ENCODE measurements around the gene DEDD.

The DEDD gene

GRCh38 chr1:161162806-161163205 is 30.3 kb upstream of the DEDD start:
- no peak for DNase-seq

GRCh38 chr1:161162052-161162451 is 29.6 kb upstream of the DEDD start:
- DNase-seq: no peak

- DNase-seq: no peak
These were observed 29.2 kb upstream of the DEDD start for GRCh38 chr1:161161652-161162051.

GRCh38 chr1:161160671-161161145 is 28.2 kb upstream of the DEDD start:
- no peak for DNase-seq

- no peak for DNase-seq
These were observed 27.4 kb upstream of the DEDD start for GRCh38 chr1:161159913-161160243.

GRCh38 chr1:161159087-161159912 is 26.8 kb upstream of the DEDD start, which contains the start of gene USP21:
USP21 (plus strand) TSS chr1:161159500; CDS start chr1:161160641, 1,141 bp downstream.
- DNase-seq: peak; percentile 88

- no peak for DNase-seq
These were observed 26.0 kb upstream of the DEDD start for GRCh38 chr1:161158316-161159010.

- DNase-seq: no peak
These were observed 25.4 kb upstream of the DEDD start for GRCh38 chr1:161157867-161158266.

- peak; percentile 72 to 78 for DNase-seq
These were observed 21.3 kb upstream of the DEDD start, which contains the start of gene UFC1 for GRCh38 chr1:161153682-161154337. UFC1 (plus strand) TSS chr1:161153978; CDS start chr1:161153998, 20 bp downstream.

- no peak for DNase-seq
These were observed 20.7 kb upstream of the DEDD start for GRCh38 chr1:161153176-161153575.

- no peak for DNase-seq
These were observed 13.4 kb upstream of the DEDD start for GRCh38 chr1:161145832-161146231.

- DNase-seq: no peak
These were observed 8.4 kb upstream of the DEDD start for GRCh38 chr1:161140755-161141400.

- peak; percentile 36 to 38 for DNase-seq
These were observed 7.3 kb upstream of the DEDD start for GRCh38 chr1:161139766-161140165.

- no peak for DNase-seq
These were observed 6.0 kb upstream of the DEDD start for GRCh38 chr1:161138431-161138830.

- no peak for DNase-seq
These were observed 5.4 kb upstream of the DEDD start for GRCh38 chr1:161137881-161138280.

- no peak for DNase-seq
These were observed 813 bp upstream of the DEDD start for GRCh38 chr1:161133220-161133740.

GRCh38 chr1:161131523-161132409 is 701 bp downstream of the DEDD start:
- no peak for DNase-seq

GRCh38 chr1:161130266-161130665 is 2.2 kb downstream of the DEDD start:
- DNase-seq: no peak

GRCh38 chr1:161128591-161129420 is 3.7 kb downstream of the DEDD start:
- DNase-seq: no peak

- DNase-seq: no peak
These were observed 4.8 kb downstream of the DEDD start for GRCh38 chr1:161127649-161128048.

- no peak for DNase-seq
These were observed 9.5 kb downstream of the DEDD start for GRCh38 chr1:161122967-161123366.
